ENCODE measurements around the gene ZNF100. TPM values are rescaled to one million over a fixed set of nuclear protein-coding genes. Genes with fewer than 3 reads are reported as not detected.

Gene ZNF100
- total RNA-seq, 1 experiment from 2014 or later, result 23.6 TPM

GRCh38 chr19:21750586-21751128 lies 16.7 kb downstream of the ZNF100 start (continued):
- no peak for TF ChIP-seq RELA (CRISPR knock-in tag; IDR thresholded peaks at IDR 0.05; ENCODE audit: borderline replicate concordance)
- TF ChIP-seq ATF6 (CRISPR knock-in tag; IDR thresholded peaks at IDR 0.05), result no peak
- TF ChIP-seq EMX1 (CRISPR knock-in tag; IDR thresholded peaks at IDR 0.05), result no peak
- no peak for TF ChIP-seq NFYB (CRISPR knock-in tag; conservative IDR thresholded peaks at IDR 0.05; ENCODE audit: low read depth)
- no peak for TF ChIP-seq JAZF1 (CRISPR knock-in tag; IDR thresholded peaks at IDR 0.05)
- no peak for TF ChIP-seq CTCF (IDR thresholded peaks at IDR 0.05)
- TF ChIP-seq CREB1 (CRISPR knock-in tag; IDR thresholded peaks at IDR 0.05), result no peak
- no peak for TF ChIP-seq OVOL2 (CRISPR knock-in tag; IDR thresholded peaks at IDR 0.05; ENCODE audit: borderline replicate concordance)
- TF ChIP-seq ZBTB43 (CRISPR knock-in tag; IDR thresholded peaks at IDR 0.05), result no peak
- TF ChIP-seq JUN (CRISPR knock-in tag; IDR thresholded peaks at IDR 0.05), result no peak
- TF ChIP-seq SP1 (CRISPR knock-in tag; conservative IDR thresholded peaks at IDR 0.05), result no peak
- no peak for TF ChIP-seq ZNF121 (CRISPR knock-in tag; IDR thresholded peaks at IDR 0.05)
- TF ChIP-seq ESRRA (CRISPR knock-in tag; IDR thresholded peaks at IDR 0.05; ENCODE audit: borderline replicate concordance), result no peak
- TF ChIP-seq ZNF263 (CRISPR knock-in tag; IDR thresholded peaks at IDR 0.05; ENCODE audit: low read depth), result no peak
- TF ChIP-seq ZNF281 (CRISPR knock-in tag; IDR thresholded peaks at IDR 0.05), result no peak

- POLR2A ChIA-PET, result no interaction called here
Observed at GRCh38 chr19:21749090-21749489, 18.3 kb downstream of the ZNF100 start.

More at GRCh38 chr19:21749090-21749489, 18.3 kb downstream of the ZNF100 start:
- no peaks in the 10 kb centered on the region for H3K4me1 Mint-ChIP-seq
- TF ChIP-seq ZNF396 (CRISPR knock-in tag; IDR thresholded peaks at IDR 0.05; ENCODE audit: borderline replicate concordance) (no peak), SP1 (CRISPR knock-in tag; conservative IDR thresholded peaks at IDR 0.05) (no peak), USF1 (CRISPR knock-in tag; IDR thresholded peaks at IDR 0.05) (no peak), TP53 (CRISPR knock-in tag; IDR thresholded peaks at IDR 0.05) (no peak), E2F4 (CRISPR knock-in tag; IDR thresholded peaks at IDR 0.05; ENCODE audit: borderline replicate concordance, low read depth) (no peak)
- ATAC-seq (no peak), DNase-seq (ENCODE audit: low spot score) (no peak)
- no peak overlapping the region for H3K4me3 Mint-ChIP-seq
- CTCF ChIA-PET, result no interaction called here
- no peak overlapping the region for H3K27ac Mint-ChIP-seq
- H3K27me3 Mint-ChIP-seq (ENCODE audit: low read depth), result no peaks in the 10 kb centered on the region
- peaks cover 50% of the 10 kb centered on the region for H3K36me3 Mint-ChIP-seq
- H3K9me3 Mint-ChIP-seq, result no peaks in the 10 kb centered on the region

All from WTC11 (cell line).